CD4-positive, alpha-beta T cell (primary cell): ENCODE data around the gene CPEB1. TPM values are rescaled to one million over a fixed set of nuclear protein-coding genes. Genes with fewer than 3 reads are reported as not detected.

ENCODE experiments used
- ATAC-seq: fragments of 200-7000 bp; cut with Tn5 transposase; one replicate; pipeline ENCODE4 v1.10.0; 2022; ENCODE audit warnings: mild to moderate bottlenecking; ENCODE audit not compliant: poor library complexity
- CTCF ChIA-PET: fragments of 350-600 bp; sonication (Branson Sonifier 250); formaldehyde crosslinking; loops from one replicate; lab custom pipeline; 2021; ENCODE audit warnings: antibody characterized with exemption, inconsistent platforms; lab: Charles Lee
- POLR2A ChIA-PET: fragments of 350-600 bp; sonication (Branson Sonifier 250); formaldehyde crosslinking; loops from one replicate; lab custom pipeline; 2021; ENCODE audit warnings: antibody characterized with exemption, inconsistent platforms; lab: Charles Lee
- DNase-seq, 14 experiments: peaks; one replicate each; pipeline ENCODE4 v3.0.0-alpha.2; 2013 to 2020; ENCODE audit warnings: mixed read lengths in 2 of 14
- H3K27ac ChIP-seq, 2 donors: one replicate each; pipeline versions ENCODE4 v1.5.1 to v1.7.0; 2013; ENCODE audit warnings: low read length in 2 of 2, low read depth in 1 of 2, mild to moderate bottlenecking in 1 of 2
- H3K27me3 ChIP-seq, 2 experiments: 1 replicate in 1 of 2; 2 replicates in 1 of 2; pipeline versions ENCODE4 v1.6.1 to v1.7.0; 2013; ENCODE audit warnings: low read length in 2 of 2, control low read depth in 1 of 2, mild to moderate bottlenecking in 1 of 2, moderate library complexity in 1 of 2; ENCODE audit not compliant: insufficient read depth in 2 of 2, control insufficient read depth in 1 of 2
- H3K36me3 ChIP-seq: one replicate; pipeline ENCODE4 v1.6.1; 2013; ENCODE audit warnings: low read length, control low read depth; ENCODE audit not compliant: insufficient read depth
- H3K4me1 ChIP-seq: one replicate; pipeline ENCODE4 v1.6.1; 2013; ENCODE audit warnings: low read length, control low read depth; ENCODE audit not compliant: insufficient read depth
- H3K4me3 ChIP-seq: one replicate; pipeline ENCODE4 v1.5.1; 2013; ENCODE audit warnings: mild to moderate bottlenecking, low read length, moderate library complexity
- H3K9me3 ChIP-seq, 2 experiments: 1 replicate in 1 of 2; 2 replicates in 1 of 2; pipeline versions ENCODE4 v1.6.1 to v1.7.0; 2013; ENCODE audit warnings: low read length in 2 of 2, mild to moderate bottlenecking in 2 of 2, control low read depth in 1 of 2, moderate library complexity in 1 of 2; ENCODE audit not compliant: control insufficient read depth in 1 of 2, insufficient read depth in 1 of 2
- H3K27ac Mint-ChIP-seq: one replicate; pipeline ENCODE4 v1.8.0; 2020; ENCODE audit warnings: mixed read lengths
- H3K27me3 Mint-ChIP-seq: one replicate; pipeline ENCODE4 v1.8.0; 2021; ENCODE audit warnings: mixed read lengths
- H3K36me3 Mint-ChIP-seq: one replicate; pipeline ENCODE4 v1.8.0; 2021; ENCODE audit warnings: low read depth, mixed read lengths
- H3K4me1 Mint-ChIP-seq: one replicate; pipeline ENCODE4 v1.8.0; 2021; ENCODE audit warnings: low read depth, mixed read lengths
- H3K4me3 Mint-ChIP-seq: one replicate; pipeline ENCODE4 v1.8.0; 2020; ENCODE audit warnings: mild to moderate bottlenecking, mixed read lengths
- H3K9me3 Mint-ChIP-seq: one replicate; pipeline ENCODE4 v1.8.0; 2020; ENCODE audit warnings: mixed read lengths
- CTCF ChIP-seq: fragments of 200-600 bp; IDR thresholded peaks from one replicate; pipeline ENCODE4 v1.8.0; 2022; ENCODE audit warnings: antibody characterized with exemption, mild to moderate bottlenecking
- intact Hi-C, 2 experiments: fragments of 100-400 bp; cut with DNase I in 1 of 2; cut with micrococcal nuclease in 1 of 2; formaldehyde crosslinking; loops; one replicate each; pipeline versions ENCODE4 v1.15.1 to v1.9.0; 2023 to 2025; cut with DNase I, micrococcal nuclease
- total RNA-seq, 174 experiments: library from RNA in 2 of 174; stranded (reverse) in 2 of 174; gene quantifications; one replicate each; pipeline ENCODE4 v1.2.3 and lab custom pipeline; 2021 to 2026

The CPEB1 gene
- total RNA-seq, 2 experiments from 2014 or later, result 0.19 to 0.61 TPM

GRCh38 chr15:82539691-82540054, 107.5 kb downstream of the CPEB1 start:
- Mint-ChIP-seq H3K27ac (peak overlapping the region; percentile 97), H3K9me3 (no peaks in the 10 kb centered on the region), H3K27me3 (no peaks in the 10 kb centered on the region), H3K4me3 (peak overlapping the region; percentile 99), H3K4me1 (peaks cover 39% of the 10 kb centered on the region), H3K36me3 (peaks cover 65% of the 10 kb centered on the region)
- H3K9me3 ChIP-seq, result peaks cover 0 to 3% of the 10 kb centered on the region in 2 experiments
- TF ChIP-seq CTCF, result no peak
- CTCF ChIA-PET, result interaction anchor here (0.6 to 6.2 kb wide), 8 partner anchors 9 to 472 kb away, joined by 3 to 58 read pairs (median 6); partner anchors contain the start of genes C15orf40, EFL1, RAMAC and SAXO2
- POLR2A ChIA-PET, result interaction anchor here (1.0 to 3.4 kb wide), 13 partner anchors 9 to 528 kb away, joined by 3 to 54 read pairs (median 17); partner anchors contain the start of genes BTBD1, C15orf40, EFL1 and RAMAC
- intact Hi-C loops, result loop anchor here (1.0 to 5.0 kb wide), 11 partner anchors 143 to 1542 kb away; partner anchors contain the start of genes C15orf40 (in 2 of the 2), RAMAC (in 2 of the 2), WHAMM (in 2 of the 2) and BTBD1 (in 1 of the 2)
- H3K4me3 ChIP-seq, result peak overlapping the region; percentile 85
- H3K36me3 ChIP-seq, result peaks cover 37% of the 10 kb centered on the region
- H3K27me3 ChIP-seq, result no peaks in the 10 kb centered on the region
- peaks cover 32% of the 10 kb centered on the region for H3K4me1 ChIP-seq
- peak; percentile 3 for ATAC-seq
- peak overlapping the region; percentile 66 to 86 for H3K27ac ChIP-seq
- peak in 5 of 14 experiments; percentile 16 to 71 (median 27) for DNase-seq

- Histone ChIP-seq H3K27ac (peak overlapping the region; percentile 66 to 86), H3K9me3 (peaks cover 0 to 3% of the 10 kb centered on the region in 2 experiments), H3K27me3 (no peaks in the 10 kb centered on the region), H3K36me3 (peaks cover 42% of the 10 kb centered on the region), H3K4me3 (peak overlapping the region; percentile 85), H3K4me1 (peaks cover 32% of the 10 kb centered on the region)
- CTCF ChIA-PET, result interaction anchor here (2.1 to 6.2 kb wide), 2 partner anchors 8 to 472 kb away, joined by 11 to 58 read pairs; partner anchors contain the start of gene C15orf40
- peak overlapping the region; percentile 97 for H3K27ac Mint-ChIP-seq
- H3K27me3 Mint-ChIP-seq, result no peaks in the 10 kb centered on the region
- DNase-seq, result peak in 1 of 14 experiments; percentile 22
- peak overlapping the region; percentile 99 for H3K4me3 Mint-ChIP-seq
- H3K9me3 Mint-ChIP-seq, result no peaks in the 10 kb centered on the region
- peaks cover 71% of the 10 kb centered on the region for H3K36me3 Mint-ChIP-seq
- intact Hi-C loops, result loop anchor here in 1 of 2 experiments (2.0 to 5.0 kb wide), 2 partner anchors 143 to 472 kb away; partner anchors contain the start of gene C15orf40
- POLR2A ChIA-PET, result interaction anchor here (1.0 to 3.4 kb wide), 10 partner anchors 9 to 528 kb away, joined by 3 to 54 read pairs (median 18); partner anchors contain the start of genes BTBD1, C15orf40 and WHAMM
- no peak for TF ChIP-seq CTCF
- no peak for ATAC-seq
- H3K4me1 Mint-ChIP-seq, result peaks cover 39% of the 10 kb centered on the region
Measured at GRCh38 chr15:82538961-82539690, 108.0 kb downstream of the CPEB1 start.

GRCh38 chr15:82537351-82537908, 109.7 kb downstream of the CPEB1 start:
- H3K27me3 Mint-ChIP-seq, result no peaks in the 10 kb centered on the region
- H3K4me1 Mint-ChIP-seq, result peaks cover 39% of the 10 kb centered on the region
- CTCF ChIA-PET, result interaction anchor here (1.4 kb wide), 1 partner anchor 14 kb away, joined by 3 read pairs; no protein-coding TSS in a partner anchor
- Histone ChIP-seq H3K9me3 (peaks cover 0 to 3% of the 10 kb centered on the region in 2 experiments), H3K36me3 (peaks cover 46% of the 10 kb centered on the region), H3K4me1 (peaks cover 32% of the 10 kb centered on the region), H3K27me3 (no peaks in the 10 kb centered on the region), H3K4me3 (no peak overlapping the region), H3K27ac (no peak overlapping the region)
- intact Hi-C loops, result loop anchor here in 1 of 2 experiments (5.0 kb wide), 1 partner anchor 145 kb away; no protein-coding TSS in a partner anchor
- DNase-seq, result no peak
- peak overlapping the region; percentile 12 for H3K27ac Mint-ChIP-seq
- H3K4me3 Mint-ChIP-seq, result peak overlapping the region; percentile 99
- H3K9me3 Mint-ChIP-seq, result no peaks in the 10 kb centered on the region
- no peak for ATAC-seq
- H3K36me3 Mint-ChIP-seq, result peaks cover 81% of the 10 kb centered on the region
- TF ChIP-seq CTCF, result no peak
- POLR2A ChIA-PET, result no interaction called here
